Ishikawa (cell line): ENCODE results near the gene DMD.

ENCODE experiments used
- CEBPB ChIP-seq: IDR thresholded peaks from 2 replicates; pipeline ENCODE4 v1.6.1; 2012
- CREB1 ChIP-seq: IDR thresholded peaks from 2 replicates; pipeline ENCODE4 v1.6.1; 2012; ENCODE audit warnings: low read depth
- EGR1 ChIP-seq: IDR thresholded peaks from 2 replicates; pipeline ENCODE4 v1.6.1; 2012
- EP300 ChIP-seq: IDR thresholded peaks from 2 replicates; pipeline ENCODE4 v1.6.1; 2012; ENCODE audit warnings: borderline replicate concordance
- FOXM1 ChIP-seq: IDR thresholded peaks from 2 replicates; pipeline ENCODE4 v1.6.1; 2012; ENCODE audit warnings: low read depth, borderline replicate concordance
- MAX ChIP-seq: IDR thresholded peaks from 2 replicates; pipeline ENCODE4 v1.6.1; 2012
- NFIC ChIP-seq: IDR thresholded peaks from 2 replicates; pipeline ENCODE4 v1.6.1; 2012
- RAD21 ChIP-seq: IDR thresholded peaks from 2 replicates; pipeline ENCODE4 v1.6.1; 2012; ENCODE audit warnings: low read depth
- REST ChIP-seq: IDR thresholded peaks from 2 replicates; pipeline ENCODE4 v1.6.1; 2012; ENCODE audit warnings: low read depth, mild to moderate bottlenecking
- TAF1 ChIP-seq: IDR thresholded peaks from 2 replicates; pipeline ENCODE4 v1.6.1; 2012; ENCODE audit warnings: low read depth, mild to moderate bottlenecking
- TCF12 ChIP-seq: IDR thresholded peaks from 2 replicates; pipeline ENCODE4 v1.6.1; 2012; ENCODE audit warnings: low read depth
- TEAD4 ChIP-seq: IDR thresholded peaks from 2 replicates; pipeline ENCODE4 v1.6.1; 2012
- USF1 ChIP-seq: IDR thresholded peaks from 2 replicates; pipeline ENCODE4 v1.6.1; 2012
- YY1 ChIP-seq: IDR thresholded peaks from 2 replicates; pipeline ENCODE4 v1.6.1; 2012; ENCODE audit warnings: low read depth
- ZBTB7A ChIP-seq: IDR thresholded peaks from 2 replicates; pipeline ENCODE4 v1.6.1; 2012; ENCODE audit warnings: low read depth

Gene DMD

GRCh38 chrX:32276153-32276552 is 935.2 kb downstream of the DMD start:
- TF ChIP-seq CEBPB (no peak), CREB1 (no peak), NFIC (no peak), EGR1 (no peak), ZBTB7A (no peak), REST (no peak), RAD21 (no peak), YY1 (no peak), FOXM1 (no peak), MAX (no peak), USF1 (no peak), TEAD4 (no peak), TCF12 (no peak)

- TF ChIP-seq CEBPB, result no peak
- no peak for TF ChIP-seq ZBTB7A
- no peak for TF ChIP-seq USF1
- TF ChIP-seq TAF1, result no peak
- TF ChIP-seq YY1, result no peak
- no peak for TF ChIP-seq REST
- no peak for TF ChIP-seq MAX
- no peak for TF ChIP-seq FOXM1
- no peak for TF ChIP-seq EP300
- no peak for TF ChIP-seq TCF12
Observed at GRCh38 chrX:32269866-32270265, 941.5 kb downstream of the DMD start.

- TF ChIP-seq NFIC, result no peak
- no peak for TF ChIP-seq RAD21
- TF ChIP-seq CREB1, result no peak
- no peak for TF ChIP-seq MAX
- no peak for TF ChIP-seq ZBTB7A
- TF ChIP-seq EGR1, result no peak
- no peak for TF ChIP-seq YY1
- no peak for TF ChIP-seq TEAD4
- TF ChIP-seq FOXM1, result no peak
- no peak for TF ChIP-seq TCF12
- no peak for TF ChIP-seq REST
- TF ChIP-seq TAF1, result no peak
Observed at GRCh38 chrX:32268207-32268606, 943.1 kb downstream of the DMD start.

- TF ChIP-seq EP300, result no peak
- no peak for TF ChIP-seq CREB1
- no peak for TF ChIP-seq YY1
Observed at GRCh38 chrX:32267796-32268195, 943.6 kb downstream of the DMD start.

- no peak for TF ChIP-seq TCF12
- no peak for TF ChIP-seq EP300
- no peak for TF ChIP-seq CREB1
- no peak for TF ChIP-seq RAD21
- TF ChIP-seq TAF1, result no peak
- TF ChIP-seq MAX, result no peak
- no peak for TF ChIP-seq EGR1
- TF ChIP-seq TEAD4, result no peak
- no peak for TF ChIP-seq ZBTB7A
Observed at GRCh38 chrX:32195611-32196010, 1015.7 kb downstream of the DMD start.
